Psoas muscle (tissue), 8 donors: ENCODE measurements around the gene SRRM5. TPM values are rescaled to one million over a fixed set of nuclear protein-coding genes. Genes with fewer than 3 reads are reported as not detected.

Experiments
- ATAC-seq, 4 donors: fragments of 200-7000 bp; cut with Tn5 transposase; one replicate each; pipeline ENCODE4 v1.9.1; 2020; ENCODE audit warnings: moderate library complexity in 3 of 4, mild to moderate bottlenecking in 2 of 4
- DNase-seq, 2 donors: peaks; one replicate each; pipeline ENCODE4 v3.0.0-alpha.2; 2020
- H3K27ac ChIP-seq: fragments of 200-600 bp; one replicate; pipeline ENCODE4 v1.8.0; 2022
- H3K27me3 ChIP-seq, 3 donors: fragments of 200-600 bp in 1 of 3; one replicate each; pipeline versions ENCODE4 v1.6.1 to v1.8.0; 2013 to 2022; ENCODE audit warnings: low read length in 2 of 3, mild to moderate bottlenecking in 2 of 3, moderate library complexity in 1 of 3; ENCODE audit not compliant: insufficient read depth in 3 of 3
- H3K36me3 ChIP-seq, 2 donors: fragments of 200-600 bp in 1 of 2; one replicate each; pipeline versions ENCODE4 v1.6.1 to v1.8.0; 2013 to 2022; ENCODE audit warnings: low read depth in 1 of 2, mild to moderate bottlenecking in 1 of 2, moderate library complexity in 1 of 2; ENCODE audit not compliant: insufficient read depth in 1 of 2
- H3K4me1 ChIP-seq: fragments of 200-600 bp; one replicate; pipeline ENCODE4 v1.8.0; 2022
- H3K4me3 ChIP-seq: fragments of 200-600 bp; one replicate; pipeline ENCODE4 v1.8.0; 2022; ENCODE audit warnings: mild to moderate bottlenecking
- H3K9me3 ChIP-seq: fragments of 200-600 bp; one replicate; pipeline ENCODE4 v1.8.0; 2022
- WGBS, 3 donors: extraction: QIAGEN DNeasy Blood & Tissue Kit; methylation state at CpG; one replicate each; pipeline versions ENCODE4 v1.1.6 to v1.1.7; 2013; 5-methylcytosine and 5-hydroxymethylcytosine counted together
- intact Hi-C, 2 donors: fragments of 100-400 bp; cut with DNase I; formaldehyde crosslinking; loops; one replicate each; pipeline versions ENCODE4 v1.11.0 to v1.14.2; 2022
- long read RNA-seq, 2 donors: library from polyadenylated mRNA; unstranded; transcript quantifications; one replicate each; pipeline ENCODE4 v2.0.0, GENCODE V29; 2021
- polyA plus RNA-seq, 3 donors: library from polyadenylated mRNA; stranded (reverse); fragments of 200-250 nt; gene quantifications; one replicate each; pipeline ENCODE4 v1.2.3, GENCODE V29; 2013
- total RNA-seq, 4 donors: library from RNA; stranded (reverse); fragmentation: NEBNext Ultra II Directional in 2 of 4; extraction: Animal tissue kit (Norgen Biotek cat#: 25700) in 2 of 4; gene quantifications; one replicate each; pipeline versions ENCODE4 v1.2.1 to v1.2.4, GENCODE V29; 2021 to 2023
- TF ChIP-seq, protein P1 (sequence below): fragments of 200-600 bp; IDR thresholded peaks from one replicate; pipeline ENCODE4 v1.8.0; 2022; ENCODE audit warnings: antibody characterized with exemption
- donor health status: healthy with polysubstance abuse.
- donor health status: DM: no; HTN: no; CAD: no; lungs with moderate emphysema.
- donor health status: Bipolar disorder and iron deficiency.
- donor health status: healthy.
- donor health status: DM: yes; HTN: yes; CAD: no.
- donor health status: DM: no; HTN: no; CAD: no.
- donor health status: DM: no; HTN: no; CAD: no.
- donor health status: DM: yes; HTN: yes; CAD: no.

The SRRM5 gene, protein sequence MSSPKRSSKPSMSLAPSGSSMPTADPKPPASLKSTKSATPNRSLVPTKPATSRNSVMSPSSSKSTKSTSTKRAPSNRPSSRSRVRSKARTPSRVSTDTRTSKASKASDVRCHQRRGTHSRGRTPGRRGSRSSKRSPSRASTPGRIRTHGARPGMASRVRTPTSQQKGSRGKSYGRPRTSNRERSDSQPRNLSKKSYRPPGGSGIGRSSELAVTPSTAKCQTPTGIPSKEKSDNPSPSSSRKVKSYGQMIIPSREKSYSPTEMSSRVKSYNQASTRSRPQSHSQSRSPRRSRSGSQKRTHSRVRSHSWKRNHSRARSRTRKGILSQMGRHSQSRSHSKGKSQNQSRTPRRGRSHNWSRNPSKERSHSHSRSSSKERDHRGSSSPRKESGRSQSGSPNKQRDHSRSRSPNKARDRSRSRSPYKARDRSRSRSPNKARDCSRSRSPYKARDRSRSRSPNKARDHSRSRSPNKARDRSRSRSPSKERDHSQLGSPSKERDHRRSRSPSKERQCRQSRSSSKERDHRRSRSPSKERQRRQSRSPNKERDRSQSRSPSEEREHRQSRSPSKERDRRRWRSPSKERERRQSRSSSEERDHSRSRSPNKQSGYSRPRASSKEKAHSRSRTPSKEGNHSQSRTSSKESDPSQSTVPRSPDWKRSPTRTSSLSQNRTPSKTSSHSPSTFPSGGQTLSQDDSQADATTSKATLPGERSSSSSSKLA
- under 1 TPM in 3 of 4 donors, not detected in 1; 0.12 to 0.34 (median 0.19) TPM for total RNA-seq
- polyA plus RNA-seq: 1 to 10 TPM in 1 of 3 donors, under 1 TPM in 2; 0.10 to 1.1 (median 0.52) TPM
- long read RNA-seq, donor 1, partial matches to known transcripts: 0 of 1 reads
- long read RNA-seq, donor 1, other reads (novel, unspliced or antisense): 1 of 1 reads
- long read RNA-seq, donor 2, partial matches to known transcripts: 0 of 1 reads
- long read RNA-seq, donor 2, other reads (novel, unspliced or antisense): 1 of 1 reads

DNA sequence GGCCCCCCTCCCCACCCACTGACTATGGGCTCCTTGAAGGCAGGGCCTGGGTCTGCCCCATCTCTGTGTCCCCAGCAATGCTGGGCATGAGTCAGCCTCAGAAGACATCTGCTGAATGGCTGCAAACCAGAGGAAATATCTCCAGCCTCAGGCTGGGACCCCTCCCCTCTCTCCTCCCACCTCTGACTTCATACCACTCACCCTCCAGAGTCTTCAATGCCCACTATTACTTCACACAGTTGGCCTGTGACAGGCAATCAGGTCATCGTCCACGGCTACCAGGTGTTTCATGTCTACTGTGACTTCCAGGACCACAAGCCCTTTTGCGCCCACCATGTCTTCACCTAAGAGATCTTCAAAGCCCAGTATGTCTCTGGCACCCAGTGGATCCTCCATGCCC is at the start of gene SRRM5:
Gene SRRM5 (plus strand): TSS at position 301 of the 400 bp plus-strand sequence. CDS start 34 bp downstream, at position 335.
- intact Hi-C loops: no loop called here
- Histone ChIP-seq H3K4me3 (no peak within 1 kb of the TSS), H3K4me1 (no peaks in the 10 kb centered on the region), H3K27ac (no peak within 1 kb of the TSS), H3K36me3 (peaks cover 0 to 41% of the 10 kb centered on the region in 2 donors), H3K9me3 (no peaks in the 10 kb centered on the region), H3K27me3 (no peaks in the 10 kb centered on the region)
- TF ChIP-seq, protein P1, sequence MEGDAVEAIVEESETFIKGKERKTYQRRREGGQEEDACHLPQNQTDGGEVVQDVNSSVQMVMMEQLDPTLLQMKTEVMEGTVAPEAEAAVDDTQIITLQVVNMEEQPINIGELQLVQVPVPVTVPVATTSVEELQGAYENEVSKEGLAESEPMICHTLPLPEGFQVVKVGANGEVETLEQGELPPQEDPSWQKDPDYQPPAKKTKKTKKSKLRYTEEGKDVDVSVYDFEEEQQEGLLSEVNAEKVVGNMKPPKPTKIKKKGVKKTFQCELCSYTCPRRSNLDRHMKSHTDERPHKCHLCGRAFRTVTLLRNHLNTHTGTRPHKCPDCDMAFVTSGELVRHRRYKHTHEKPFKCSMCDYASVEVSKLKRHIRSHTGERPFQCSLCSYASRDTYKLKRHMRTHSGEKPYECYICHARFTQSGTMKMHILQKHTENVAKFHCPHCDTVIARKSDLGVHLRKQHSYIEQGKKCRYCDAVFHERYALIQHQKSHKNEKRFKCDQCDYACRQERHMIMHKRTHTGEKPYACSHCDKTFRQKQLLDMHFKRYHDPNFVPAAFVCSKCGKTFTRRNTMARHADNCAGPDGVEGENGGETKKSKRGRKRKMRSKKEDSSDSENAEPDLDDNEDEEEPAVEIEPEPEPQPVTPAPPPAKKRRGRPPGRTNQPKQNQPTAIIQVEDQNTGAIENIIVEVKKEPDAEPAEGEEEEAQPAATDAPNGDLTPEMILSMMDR: no peak
- WGBS, 3 donors: 91 to 95% (median 94%) methylated on average over 3 of the region's 3 CpGs
- ATAC-seq (no peak), DNase-seq (no peak)

DNA sequence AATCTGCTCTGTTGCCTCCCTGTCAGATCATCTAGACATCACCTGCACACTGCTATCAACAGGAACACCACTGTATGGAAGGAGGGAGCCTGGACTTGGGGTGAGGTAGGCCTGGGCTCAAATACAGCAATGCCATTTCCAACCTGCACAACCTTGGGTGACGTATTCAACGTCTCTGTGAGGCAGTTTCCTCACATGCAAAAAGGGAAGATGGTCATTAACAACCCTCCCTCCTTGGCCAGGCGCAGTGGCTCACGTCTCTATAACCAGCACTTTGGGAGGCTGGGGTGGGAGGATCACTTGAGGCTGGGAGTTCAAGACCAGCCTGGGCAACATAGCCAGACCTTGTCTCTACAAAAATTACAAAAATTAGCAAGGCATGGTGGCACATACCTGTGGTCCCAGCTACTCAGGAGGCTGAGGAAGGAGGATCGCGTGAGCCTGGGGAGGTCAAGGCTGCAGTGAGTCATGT is 49.6 kb upstream of the SRRM5 start:
- ATAC-seq: no peak
- intact Hi-C loops: no loop called here
- Histone ChIP-seq H3K4me1 (peaks cover 7% of the 10 kb centered on the region), H3K9me3 (no peaks in the 10 kb centered on the region), H3K4me3 (no peak overlapping the region), H3K27me3 (no peaks in the 10 kb centered on the region), H3K27ac (peak overlapping the region; percentile 87), H3K36me3 (peaks cover 0 to 29% of the 10 kb centered on the region in 2 donors)
- TF ChIP-seq, protein P1: no peak
- DNase-seq: no peak
- 84 to 93% (median 92%) methylated on average over 6 of the region's 6 CpGs for WGBS, 3 donors

DNA sequence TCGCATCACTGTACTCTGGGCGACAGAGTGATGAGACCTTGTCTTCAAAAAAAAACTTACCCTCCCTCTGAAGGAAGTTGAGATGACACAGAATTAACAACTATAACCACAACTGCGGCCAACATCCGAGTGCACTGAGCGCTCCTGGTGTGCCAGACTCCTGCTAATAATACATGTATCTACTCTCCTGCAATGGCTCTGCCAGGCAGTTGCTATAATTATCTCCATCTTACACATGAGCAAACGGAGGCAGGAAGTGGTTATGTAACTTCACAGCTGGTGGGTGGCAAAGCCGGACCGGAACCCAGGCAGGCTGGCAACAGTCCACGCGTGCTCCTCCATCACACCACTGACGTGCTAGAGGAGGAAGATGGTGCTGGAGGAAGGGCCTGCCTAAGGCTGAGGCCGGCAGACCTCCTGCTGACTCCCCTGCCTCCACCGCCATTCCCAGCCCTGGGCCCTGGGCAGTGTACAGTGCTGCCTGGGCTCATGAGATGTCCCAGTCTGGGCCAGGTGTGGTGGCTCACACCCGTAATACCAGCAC is 49.1 kb upstream of the SRRM5 start:
- WGBS, 3 donors: 28 to 50% (median 38%) methylated on average over 14 of the region's 14 CpGs
- intact Hi-C loops: no loop called here
- DNase-seq: peak; percentile 77 to 91
- Histone ChIP-seq H3K4me1 (peaks cover 7% of the 10 kb centered on the region), H3K27me3 (no peaks in the 10 kb centered on the region), H3K4me3 (no peak overlapping the region), H3K27ac (peak overlapping the region; percentile 87), H3K36me3 (peaks cover 0 to 27% of the 10 kb centered on the region in 2 donors), H3K9me3 (no peaks in the 10 kb centered on the region)
- TF ChIP-seq, protein P1: no peak
- peak; percentile 97 to 98 (median 98) for ATAC-seq

DNA sequence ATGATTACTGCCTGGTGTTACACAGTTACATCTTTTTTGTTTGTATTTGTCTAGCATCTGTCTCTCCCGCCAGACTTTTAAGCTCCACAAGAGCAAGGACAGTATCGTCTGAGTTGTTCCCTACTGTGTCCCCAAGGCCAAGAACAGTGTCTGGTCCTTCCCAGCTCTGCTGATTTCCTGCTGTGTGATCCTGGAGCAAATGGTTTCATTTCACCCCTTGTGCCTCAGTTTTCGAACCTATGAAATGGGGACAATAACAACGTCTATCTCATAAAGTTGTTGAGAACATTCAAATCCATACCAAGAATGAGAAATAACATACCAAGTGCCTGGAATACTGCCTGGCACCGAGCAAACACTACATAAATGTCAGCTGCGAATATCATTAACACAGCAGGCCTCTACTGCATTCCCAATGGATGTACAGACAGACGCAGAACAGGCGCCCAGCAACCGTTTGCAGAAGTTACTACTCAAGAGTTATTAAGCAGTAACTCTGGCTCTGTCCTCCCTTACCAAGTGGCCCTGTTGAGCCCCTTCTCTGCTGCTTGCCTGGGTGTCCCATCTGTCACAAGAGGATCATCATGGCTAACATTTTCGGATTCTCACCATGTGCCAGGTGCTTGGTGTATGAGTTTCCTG is 48.0 kb upstream of the SRRM5 start:
- no peaks in the 10 kb centered on the region for H3K9me3 ChIP-seq
- H3K36me3 ChIP-seq: peaks cover 0 to 15% of the 10 kb centered on the region in 2 donors
- H3K4me1 ChIP-seq: peaks cover 7% of the 10 kb centered on the region
- intact Hi-C loops: no loop called here
- DNase-seq (no peak), ATAC-seq (no peak)
- no peak overlapping the region for H3K4me3 ChIP-seq
- H3K27me3 ChIP-seq: no peaks in the 10 kb centered on the region
- TF ChIP-seq, protein P1: no peak
- 85 to 88% (median 86%) methylated on average over 10 of the region's 10 CpGs for WGBS, 3 donors
- peak overlapping the region; percentile 87 for H3K27ac ChIP-seq
